ENCODE results near the gene ACTG2.

Gene ACTG2

GRCh38 chr2:73964223-73964622, 71.4 kb downstream of the ACTG2 start:
- no peak for TF ChIP-seq CTCF (conservative IDR thresholded peaks at IDR 0.05; ENCODE audit: control insufficient read depth, insufficient read depth, low read depth, low read length)
- DNase-seq (ENCODE audit: low read depth), result no peak
- no peak overlapping the region for H3K4me3 ChIP-seq (ENCODE audit: control insufficient read depth, low read depth, low read length)

- no peak overlapping the region for H3K4me3 ChIP-seq (ENCODE audit: control insufficient read depth, low read depth, low read length)
- no peak for DNase-seq (ENCODE audit: low read depth)
- no peak for TF ChIP-seq CTCF (conservative IDR thresholded peaks at IDR 0.05; ENCODE audit: control insufficient read depth, insufficient read depth, low read depth, low read length)
These were observed 72.2 kb downstream of the ACTG2 start for GRCh38 chr2:73965053-73965452.

GRCh38 chr2:73968357-73968937, 75.6 kb downstream of the ACTG2 start:
- DNase-seq (ENCODE audit: low read depth), result no peak
- no peak for TF ChIP-seq CTCF (conservative IDR thresholded peaks at IDR 0.05; ENCODE audit: control insufficient read depth, insufficient read depth, low read depth, low read length)
- no peak overlapping the region for H3K4me3 ChIP-seq (ENCODE audit: control insufficient read depth, low read depth, low read length)

- H3K4me3 ChIP-seq (ENCODE audit: control insufficient read depth, low read depth, low read length), result no peak overlapping the region
- DNase-seq (ENCODE audit: low read depth), result no peak
- no peak for TF ChIP-seq CTCF (conservative IDR thresholded peaks at IDR 0.05; ENCODE audit: control insufficient read depth, insufficient read depth, low read depth, low read length)
These were observed 76.5 kb downstream of the ACTG2 start for GRCh38 chr2:73969356-73969755.
